Stomach (tissue), 9 donors: ENCODE measurements around the gene HS6ST2. TPM values are rescaled to one million over a fixed set of nuclear protein-coding genes. Genes with fewer than 3 reads are reported as not detected.

ENCODE experiments used
- DNase-seq, 2 donors: peaks; one replicate each; pipeline versions ENCODE4 v3.0.0 to v3.0.0-alpha.2; 2013 to 2019
- H3K27ac ChIP-seq, 5 donors: fragments of 200-600 bp in 4 of 5; sonication (generic) in 4 of 5; one replicate each; pipeline ENCODE4 v1.5.1; 2013 to 2019; ENCODE audit warnings: mild to moderate bottlenecking in 1 of 5, moderate library complexity in 1 of 5
- H3K27me3 ChIP-seq, 3 donors: fragments of 200-600 bp; sonication (generic); one replicate each; pipeline ENCODE4 v1.5.1; 2017 to 2019; ENCODE audit warnings: mixed run types in 1 of 3
- H3K36me3 ChIP-seq, 4 donors: fragments of 200-600 bp; sonication (generic); 1 replicate in 3 of 4; 2 replicates in 1 of 4; pipeline ENCODE4 v1.5.1; 2016 to 2019
- H3K4me1 ChIP-seq, 4 donors: fragments of 200-600 bp; sonication (generic); one replicate each; pipeline ENCODE4 v1.5.1; 2016 to 2019
- H3K4me3 ChIP-seq, 4 donors: fragments of 200-600 bp; sonication (generic) in 3 of 4; one replicate each; pipeline ENCODE4 v1.5.1; 2016 to 2019; ENCODE audit warnings: mild to moderate bottlenecking in 1 of 4
- H3K9me3 ChIP-seq, 4 donors: fragments of 200-600 bp; sonication (generic); one replicate each; pipeline ENCODE4 v1.5.1; 2016 to 2019
- CTCF ChIP-seq, 7 experiments: fragments of 450-650 bp in 4 of 7; fragments of 200-600 bp in 3 of 7; sonication (generic) in 3 of 7; IDR thresholded peaks; one replicate each; pipeline ENCODE4 v1.5.1; 2016 to 2019; ENCODE audit warnings: antibody characterized with exemption in 7 of 7, control low read depth in 2 of 7, mild to moderate bottlenecking in 1 of 7
- EP300 ChIP-seq: sonication (generic); formaldehyde crosslinking; IDR thresholded peaks from one replicate; pipeline ENCODE4 v1.6.1; 2017; ENCODE audit warnings: antibody characterized with exemption
- POLR2A ChIP-seq, 4 donors: fragments of 450-650 bp; IDR thresholded peaks; one replicate each; pipeline ENCODE4 v1.6.1; 2016; ENCODE audit warnings: antibody characterized with exemption in 4 of 4, control low read depth in 2 of 4, mild to moderate bottlenecking in 1 of 4, moderate library complexity in 1 of 4
- POLR2AphosphoS5 ChIP-seq, 3 donors: sonication (generic); formaldehyde crosslinking; IDR thresholded peaks; one replicate each; pipeline ENCODE4 v1.6.1; 2016; ENCODE audit warnings: antibody characterized with exemption in 3 of 3
- WGBS, 5 donors: extraction: QIAGEN DNeasy Blood & Tissue Kit in 3 of 5; methylation state at CpG; one replicate each; pipeline versions ENCODE4 v1.1.5 to v1.1.7; 2013 to 2018; 5-methylcytosine and 5-hydroxymethylcytosine counted together
- intact Hi-C: fragments of 100-400 bp; cut with DNase I; formaldehyde crosslinking; loops from one replicate; pipeline ENCODE4 v1.15.1; 2023; ENCODE audit warnings: low total_unique reads
- polyA plus RNA-seq, 3 donors: library from polyadenylated mRNA; stranded (reverse); fragments of 200-250 nt; gene quantifications; one replicate each; pipeline ENCODE4 v1.2.3, GENCODE V29; 2013
- total RNA-seq, 5 donors: library from RNA; depleted of rRNA; stranded (reverse); fragments of >200 nt; gene quantifications; one replicate each; pipeline versions ENCODE4 v1.1.0 to v1.2.3, GENCODE V29; 2014 to 2016
- donor health status: healthy with polysubstance abuse.
- donor health status: Bipolar disorder and iron deficiency.
- donor health status: healthy.

The HS6ST2 gene
- total and polyA plus RNA-seq, 8 donors, result 0.25 to 4.0 (median 0.89) TPM; not detected in 1

- no peak for TF ChIP-seq CTCF (IDR thresholded peaks at IDR 0.05)
- TF ChIP-seq POLR2A (IDR thresholded peaks at IDR 0.05), result no peak
- TF ChIP-seq POLR2AphosphoS5 (IDR thresholded peaks at IDR 0.05), result no peak
- no peak for TF ChIP-seq EP300
- intact Hi-C loops, result loop anchor here (10.0 kb wide), 1 partner anchor 324 kb away; no protein-coding TSS in a partner anchor
- Histone ChIP-seq H3K36me3 (no peaks in the 10 kb centered on the region), H3K27me3 (peaks cover 0 to 6% (median 0%) of the 10 kb centered on the region in 3 donors), H3K27ac (no peak overlapping the region), H3K9me3 (no peaks in the 10 kb centered on the region), H3K4me3 (no peak overlapping the region), H3K4me1 (no peaks in the 10 kb centered on the region)
- 38 to 78% (median 60%) methylated on average over 3 of the region's 3 CpGs for WGBS, 5 donors
- DNase-seq, result no peak
Observed at GRCh38 chrX:132618810-132619209, 339.6 kb downstream of the HS6ST2 start.

- Histone ChIP-seq H3K4me1 (no peaks in the 10 kb centered on the region), H3K36me3 (no peaks in the 10 kb centered on the region), H3K4me3 (no peak overlapping the region), H3K27me3 (peaks cover 0 to 6% (median 0%) of the 10 kb centered on the region in 3 donors), H3K27ac (no peak overlapping the region), H3K9me3 (no peaks in the 10 kb centered on the region)
- peak in 3 of 7 experiments; percentile 16 to 45 (median 20) for TF ChIP-seq CTCF (IDR thresholded peaks at IDR 0.05)
- no peak for TF ChIP-seq POLR2A (IDR thresholded peaks at IDR 0.05)
- peak; percentile 48 to 65 for DNase-seq
- intact Hi-C loops, result loop anchor here (10.0 kb wide), 1 partner anchor 321 kb away; no protein-coding TSS in a partner anchor
- 5 to 27% (median 8%) methylated on average over 3 to 4 of the region's 4 CpGs for WGBS, 5 donors
Observed at GRCh38 chrX:132615391-132616131, 342.9 kb downstream of the HS6ST2 start.

- no peaks in the 10 kb centered on the region for H3K36me3 ChIP-seq
- no peaks in the 10 kb centered on the region for H3K9me3 ChIP-seq
- H3K4me1 ChIP-seq, result no peaks in the 10 kb centered on the region
- WGBS, 5 donors, result 65 to 85% (median 71%) methylated on average over 5 to 6 of the region's 6 CpGs
- peaks cover 0 to 3% (median 0%) of the 10 kb centered on the region in 3 donors for H3K27me3 ChIP-seq
- no peak overlapping the region for H3K4me3 ChIP-seq
- no peak for TF ChIP-seq POLR2A (IDR thresholded peaks at IDR 0.05)
- no peak for TF ChIP-seq EP300
- TF ChIP-seq CTCF (IDR thresholded peaks at IDR 0.05), result no peak
- TF ChIP-seq POLR2AphosphoS5 (IDR thresholded peaks at IDR 0.05), result no peak
- H3K27ac ChIP-seq, result no peak overlapping the region
- peak in 1 of 2 donors; percentile 41 for DNase-seq
- intact Hi-C loops, result loop anchor here (10.0 kb wide), 1 partner anchor 319 kb away; no protein-coding TSS in a partner anchor
Observed at GRCh38 chrX:132614297-132614696, 344.1 kb downstream of the HS6ST2 start.

GRCh38 chrX:132613801-132614200 is 344.6 kb downstream of the HS6ST2 start:
- intact Hi-C loops, result loop anchor here (10.0 kb wide), 1 partner anchor 319 kb away; no protein-coding TSS in a partner anchor
- TF ChIP-seq POLR2A (IDR thresholded peaks at IDR 0.05) (no peak), CTCF (IDR thresholded peaks at IDR 0.05) (no peak), POLR2AphosphoS5 (IDR thresholded peaks at IDR 0.05) (no peak), EP300 (no peak)
- Histone ChIP-seq H3K4me3 (no peak overlapping the region), H3K27me3 (peaks cover 0 to 3% (median 0%) of the 10 kb centered on the region in 3 donors), H3K4me1 (no peaks in the 10 kb centered on the region), H3K9me3 (no peaks in the 10 kb centered on the region), H3K27ac (no peak overlapping the region), H3K36me3 (no peaks in the 10 kb centered on the region)
- WGBS, 5 donors, result 69 to 86% (median 80%) methylated on average over 5 of the region's 5 CpGs
- no peak for DNase-seq
